Fibroblast of peridontal ligament (primary cell): ENCODE data around the gene KLK11.

ENCODE experiments used
- DNase-seq: peaks from one replicate; pipeline ENCODE4 v3.0.0-alpha.2; 2010; ENCODE audit errors: extremely low read depth

The KLK11 gene

DNA sequence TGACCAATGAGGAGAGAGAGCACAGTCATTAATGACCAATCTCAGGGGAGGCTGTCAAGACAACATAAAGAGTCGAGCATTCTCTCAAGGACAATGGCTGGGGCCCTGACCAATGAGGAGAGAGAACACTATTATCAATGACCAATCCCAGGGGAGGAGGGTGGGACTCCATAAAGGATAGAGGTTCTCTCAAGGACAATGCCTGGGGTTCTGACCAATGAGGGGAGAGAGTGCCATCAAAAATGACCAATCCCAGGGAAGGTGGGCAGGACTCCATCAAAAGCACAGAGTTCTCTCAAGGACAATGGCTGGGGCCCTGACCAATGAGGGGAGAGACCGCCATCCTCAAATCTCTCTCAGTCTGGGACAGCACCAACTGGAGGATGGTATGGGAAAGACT, 3.3 kb upstream of the KLK11 start:
- DNase-seq, result no peak

DNA sequence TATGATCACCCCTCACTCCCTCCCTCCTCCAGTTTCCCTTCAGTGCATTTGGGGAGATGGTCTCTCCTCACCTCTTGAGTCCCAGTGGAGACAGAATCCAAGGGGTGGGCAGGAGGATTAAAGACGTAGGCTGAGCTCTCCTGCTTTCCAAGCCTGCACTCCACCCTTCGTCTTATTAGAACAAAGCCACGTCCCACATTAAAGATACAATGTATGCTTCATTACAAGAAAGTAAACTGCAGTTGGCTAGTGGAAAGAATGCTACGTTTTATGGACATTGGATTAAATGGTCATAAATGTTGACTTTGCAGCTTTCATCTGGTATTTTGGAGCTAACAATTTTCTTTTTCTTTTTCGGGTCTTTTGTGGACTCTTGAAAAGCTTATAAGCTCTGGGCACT, 1.5 kb upstream of the KLK11 start:
- no peak for DNase-seq

DNA sequence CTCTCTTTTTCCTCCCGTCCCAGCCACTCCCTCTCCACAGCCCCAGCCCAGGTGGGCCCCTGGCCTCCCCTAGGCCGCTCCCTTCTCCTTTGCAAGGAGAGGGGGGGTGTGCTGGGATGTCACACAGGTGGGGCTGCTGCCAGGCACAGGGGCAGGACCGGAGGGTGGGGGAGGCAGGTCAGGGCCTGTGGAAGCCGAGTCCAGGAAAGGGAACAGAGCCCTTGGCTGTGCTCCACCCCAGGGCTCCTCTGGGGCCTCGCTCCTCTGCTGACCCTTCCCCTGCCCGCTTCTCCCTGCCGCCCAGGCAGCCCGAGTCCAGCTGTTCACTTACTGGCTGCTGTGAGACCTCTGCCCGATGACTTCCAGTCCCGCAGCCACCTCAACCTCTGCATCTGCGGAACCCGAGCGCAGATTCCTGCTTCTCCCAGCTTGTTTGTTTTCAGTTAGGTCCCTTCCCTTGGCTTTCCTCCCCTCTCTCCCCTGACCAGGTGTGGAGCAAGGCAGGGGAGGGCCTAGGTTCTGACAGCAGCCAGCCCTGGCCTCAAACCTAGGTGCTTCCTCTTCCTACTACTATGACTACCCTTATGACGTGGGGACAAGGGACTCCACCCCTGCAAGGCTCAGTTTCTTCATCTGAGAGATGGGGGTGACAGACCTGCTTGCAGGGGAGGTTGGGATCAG, 850 bp upstream of the KLK11 start:
- no peak for DNase-seq

DNA sequence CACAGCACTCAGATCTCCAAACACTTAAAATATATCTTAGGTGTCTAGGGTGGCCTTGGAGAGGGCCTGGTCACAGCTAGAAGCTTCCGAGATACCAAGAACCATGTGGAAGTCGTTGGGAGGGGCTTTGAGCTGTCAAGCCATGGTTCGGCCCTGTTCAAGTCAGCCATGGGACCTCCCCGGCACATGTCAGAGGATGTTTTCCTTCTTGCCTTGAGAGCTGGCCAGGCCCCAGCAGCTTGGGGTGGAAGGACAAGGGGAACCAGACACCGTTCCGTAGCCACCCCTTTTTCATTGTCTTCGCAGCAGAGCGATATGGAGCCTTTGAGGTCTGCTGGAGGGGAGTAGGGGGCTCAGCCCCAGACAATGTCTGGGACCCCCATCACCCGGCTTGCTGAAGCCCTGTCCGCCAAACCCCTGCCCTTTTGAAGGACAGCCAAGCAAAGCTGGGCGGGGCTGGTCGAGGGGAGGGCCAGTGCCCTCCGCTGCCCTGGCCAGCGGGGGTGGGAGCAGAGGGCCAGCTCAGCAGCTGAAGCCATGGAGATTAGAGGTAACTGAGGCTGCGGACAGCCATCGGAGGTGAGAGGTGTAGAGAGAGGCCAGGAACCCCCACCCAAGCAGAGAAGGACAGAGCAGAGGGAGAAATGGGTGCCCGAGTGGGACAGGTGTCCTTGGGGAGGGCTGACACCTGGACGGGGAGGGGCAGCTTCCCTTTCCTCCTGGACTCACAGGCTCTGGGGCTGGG, 435 bp downstream of the KLK11 start:
- no peak for DNase-seq

DNA sequence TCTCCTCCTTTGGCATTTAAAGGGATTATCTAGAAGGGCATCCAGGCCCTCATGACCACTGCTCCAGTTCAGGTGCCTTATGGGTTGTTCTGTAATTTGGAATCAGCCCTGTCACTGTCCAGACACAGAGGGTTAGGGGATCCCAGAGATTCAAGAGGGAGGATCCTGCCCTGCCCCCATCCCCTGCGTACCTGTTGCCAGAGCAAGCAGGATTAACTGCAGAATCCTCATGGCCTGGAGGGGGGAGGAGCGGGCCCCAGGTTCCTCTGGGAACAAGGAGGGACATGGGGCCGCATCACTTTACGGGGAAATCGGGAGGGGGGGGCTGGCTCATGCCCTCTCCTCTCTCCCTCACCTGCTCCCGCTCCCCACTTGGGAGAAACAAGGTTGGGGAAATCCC, 1.0 kb downstream of the KLK11 start:
- no peak for DNase-seq

DNA sequence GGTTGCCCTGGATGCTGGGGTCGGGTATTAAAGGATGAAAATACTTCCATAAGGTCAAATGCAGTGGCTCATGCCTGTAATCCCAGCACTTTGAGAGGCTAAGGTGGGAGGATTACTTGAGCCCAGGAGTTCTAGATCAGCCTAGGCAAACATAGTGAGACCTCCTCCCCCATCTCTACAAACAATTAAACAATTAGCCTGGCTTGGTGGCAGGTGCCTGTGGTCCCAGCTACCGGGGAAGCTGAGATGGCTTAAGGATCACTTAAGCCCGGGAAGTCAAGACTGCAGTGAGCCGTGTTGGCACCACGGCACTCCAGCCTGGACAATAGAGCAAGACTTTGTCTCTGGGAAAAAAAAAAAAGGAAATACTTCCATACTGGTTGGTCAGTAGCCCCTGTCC, 1.5 kb downstream of the KLK11 start:
- no peak for DNase-seq

DNA sequence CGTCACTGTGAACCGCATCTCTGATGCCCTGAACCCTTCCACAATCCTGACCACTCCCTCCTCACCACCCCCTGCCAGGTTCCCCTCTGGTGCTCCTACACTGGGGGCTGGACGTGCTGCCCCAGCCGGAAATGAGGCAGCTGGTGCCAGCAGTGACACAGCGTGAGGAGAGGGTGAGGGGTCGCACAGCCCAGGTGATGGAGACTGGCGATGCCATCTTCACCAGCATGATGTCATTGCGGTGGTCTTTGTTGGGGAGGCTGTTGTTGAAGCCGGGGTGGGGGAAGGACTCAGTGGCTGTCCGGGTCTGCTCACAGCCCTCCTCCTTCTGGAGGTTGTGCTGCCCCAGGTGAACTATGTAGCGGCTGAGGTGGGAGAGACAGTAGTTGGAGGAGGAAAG, 2.5 kb downstream of the KLK11 start:
- no peak for DNase-seq

DNA sequence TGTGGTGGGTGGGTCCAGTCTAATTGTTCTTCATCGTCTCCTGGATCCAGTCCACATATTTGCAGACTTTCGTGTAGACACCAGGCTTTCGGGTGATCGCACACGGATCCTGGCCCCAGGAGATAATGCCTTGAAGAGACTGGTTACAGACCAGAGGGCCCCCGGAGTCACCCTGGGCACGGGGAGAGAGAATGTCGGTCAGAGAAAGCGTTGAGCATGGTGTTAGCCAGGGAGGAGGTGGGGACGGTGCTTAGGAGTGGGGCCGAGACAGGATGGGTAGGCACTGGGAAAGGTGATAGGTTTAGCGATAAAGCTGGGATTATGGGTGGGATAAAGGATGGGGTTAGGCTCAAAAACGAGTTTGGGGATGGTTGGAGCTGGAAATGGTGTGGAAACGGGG, 3.9 kb downstream of the KLK11 start:
- no peak for DNase-seq

DNA sequence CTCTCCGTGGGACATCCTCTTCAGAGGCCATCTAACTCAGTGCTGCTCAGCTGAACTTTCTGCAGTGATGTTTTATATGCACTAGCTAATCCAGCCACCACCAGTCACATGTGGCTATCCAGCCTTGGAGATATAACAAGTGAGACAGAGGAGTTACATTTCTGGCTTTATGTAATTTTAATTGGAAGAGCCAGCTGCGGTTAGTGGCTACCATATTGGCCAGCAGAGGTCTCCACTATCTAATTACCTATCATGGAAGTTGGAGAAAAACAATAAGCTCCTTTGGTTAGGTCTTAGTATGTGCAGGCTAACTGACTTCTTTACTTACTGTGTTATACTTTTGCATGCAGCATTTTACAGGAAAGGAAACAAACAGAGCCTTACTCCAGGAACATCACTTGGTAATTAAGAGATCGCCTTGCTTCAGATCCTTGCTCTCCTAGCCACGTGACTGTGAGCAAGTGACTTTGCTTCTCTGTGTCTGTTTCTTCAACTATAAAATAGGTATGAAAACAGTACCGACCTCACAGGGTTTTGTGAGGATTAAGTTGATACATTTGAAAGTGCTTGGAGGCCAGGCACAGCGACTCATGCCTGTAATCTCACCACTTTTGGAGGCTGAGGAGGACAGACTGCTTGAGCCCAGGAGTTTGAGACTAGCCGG, 5.3 kb downstream of the KLK11 start:
- DNase-seq, result peak; percentile 47

DNA sequence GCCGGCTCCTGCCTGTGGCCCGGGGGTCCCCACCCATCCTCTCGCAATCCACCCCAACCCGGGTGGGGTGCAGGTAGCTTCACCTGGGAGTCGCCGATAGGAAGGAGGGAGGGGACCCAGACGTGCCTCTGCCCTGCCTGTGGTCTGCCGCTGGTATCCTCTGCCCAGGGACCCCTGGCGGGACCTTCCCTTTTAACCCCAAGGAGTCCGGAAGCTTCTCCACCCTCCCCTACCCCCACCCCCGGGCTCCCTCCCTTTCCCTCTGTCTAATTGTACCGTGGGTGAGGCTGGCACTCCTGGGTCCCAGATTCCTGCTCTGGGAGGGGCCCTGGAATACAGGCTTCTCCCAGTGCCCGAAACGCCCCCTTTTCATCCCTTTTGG, 6.9 kb downstream of the KLK11 start, which contains the start of gene KLK10:
Gene KLK10 (minus strand): TSS at position 166 of the 382 bp plus-strand sequence. CDS start 579 bp downstream, outside the sequence.
- no peak for DNase-seq

DNA sequence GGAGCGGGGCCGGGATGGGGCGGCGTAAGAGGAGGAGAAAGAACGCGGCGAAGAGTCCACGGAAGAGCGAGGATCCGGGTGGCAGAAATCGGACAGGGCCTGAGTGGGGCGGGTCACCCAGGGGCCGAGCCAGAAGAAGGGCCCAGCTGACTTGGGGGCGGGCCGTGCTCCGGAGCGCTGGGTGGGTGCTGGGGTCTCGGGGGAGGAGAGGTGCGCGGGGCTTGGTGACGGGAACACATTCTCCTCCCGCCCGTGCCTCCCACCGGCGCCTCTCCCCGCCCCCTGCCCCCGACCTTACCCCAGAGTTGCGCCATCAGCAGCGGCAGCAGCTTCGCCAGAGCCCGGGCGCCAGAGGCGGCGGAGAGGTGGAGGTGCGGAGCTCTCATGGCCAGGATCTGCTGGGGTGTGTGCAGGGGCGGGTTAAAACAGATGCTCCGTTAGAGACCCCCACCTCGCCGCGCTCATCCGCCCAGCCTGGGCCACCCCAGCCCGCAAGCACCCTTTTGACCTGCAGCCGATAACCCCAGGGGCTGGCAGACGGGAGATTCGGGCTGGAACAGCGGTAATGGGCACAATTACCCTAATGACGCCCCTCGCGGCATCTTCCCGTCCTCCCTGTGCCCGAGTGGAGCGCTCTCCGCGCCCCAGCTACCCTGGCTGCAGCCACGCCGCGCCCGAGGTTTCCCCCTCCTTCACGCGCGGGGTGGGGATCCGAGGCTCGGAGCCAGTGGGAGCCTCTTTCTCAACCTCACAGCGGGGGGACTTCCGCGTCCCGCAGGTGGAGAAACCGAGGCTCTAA, 7.5 kb downstream of the KLK11 start:
- no peak for DNase-seq

DNA sequence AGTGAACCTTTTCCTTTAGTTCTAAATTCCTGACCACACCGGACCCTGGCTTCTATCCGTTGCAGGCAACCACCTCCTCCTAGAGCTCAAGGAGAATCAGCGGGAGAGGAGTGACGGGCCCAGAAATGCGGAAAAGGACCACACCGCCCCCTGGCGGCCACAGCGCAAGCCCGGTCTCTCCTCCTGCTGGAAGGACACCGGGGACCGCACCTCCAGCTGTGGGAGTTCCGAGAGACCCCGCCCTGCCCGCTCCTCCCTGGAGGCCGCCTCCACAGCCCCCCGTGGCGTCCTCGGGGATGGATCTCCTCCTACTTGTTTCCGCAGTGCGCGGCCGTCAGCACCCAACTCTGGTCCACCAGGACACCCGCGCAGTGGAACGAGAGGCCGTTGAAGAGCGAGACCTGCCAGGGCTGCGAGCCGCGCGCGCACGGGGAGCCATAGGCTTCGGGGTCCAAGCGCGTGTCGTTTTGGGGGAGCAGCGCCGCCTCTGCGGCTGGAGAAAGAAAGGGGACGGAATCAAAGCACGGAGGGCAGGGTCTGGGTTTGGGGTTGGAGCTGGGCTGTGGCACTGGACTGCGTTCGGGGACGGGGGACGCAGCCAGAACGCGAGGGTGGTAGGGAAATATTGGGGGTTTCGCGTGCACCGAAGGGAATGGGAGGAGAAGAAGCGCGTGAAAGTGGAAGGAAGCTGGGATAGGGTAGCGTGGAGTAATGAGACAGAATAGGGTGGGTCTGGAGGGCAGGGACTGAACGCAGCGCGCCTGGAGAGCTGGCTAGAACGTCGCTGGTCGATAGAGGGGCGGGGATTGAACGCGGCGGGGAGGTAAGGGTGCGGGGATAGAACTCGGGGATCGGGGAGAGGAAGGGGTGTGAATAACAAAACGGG, 9.4 kb downstream of the KLK11 start:
- peak; percentile 4 for DNase-seq

DNA sequence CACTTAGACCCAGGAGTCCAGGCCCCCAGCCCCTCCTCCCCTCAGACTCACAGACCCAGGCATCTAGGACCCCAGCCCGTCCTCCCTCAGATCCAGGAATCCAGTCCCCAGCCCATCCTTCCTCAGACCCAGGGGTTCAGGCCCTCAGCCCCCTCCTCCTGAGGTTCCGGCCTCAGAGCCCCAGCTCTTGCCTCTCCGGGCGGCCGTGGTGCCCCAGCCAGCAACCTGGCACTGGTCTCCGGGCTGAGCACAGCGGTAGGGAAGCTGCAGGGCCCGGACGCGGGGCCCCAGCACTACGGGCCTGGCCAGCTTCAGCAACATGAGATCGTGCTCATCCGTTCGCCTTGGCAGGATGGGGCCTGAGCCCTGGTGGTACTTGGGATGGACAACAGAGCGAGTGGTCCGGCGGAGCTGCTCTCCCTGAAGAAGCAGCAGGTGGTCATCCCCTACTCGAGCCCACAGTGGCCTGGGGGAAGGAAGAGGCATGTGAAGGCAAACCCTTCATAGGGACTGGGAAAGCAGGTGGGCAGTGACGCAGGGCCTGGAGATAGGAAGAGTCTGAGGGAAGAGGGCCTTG, 10.6 kb downstream of the KLK11 start:
- DNase-seq, result no peak

DNA sequence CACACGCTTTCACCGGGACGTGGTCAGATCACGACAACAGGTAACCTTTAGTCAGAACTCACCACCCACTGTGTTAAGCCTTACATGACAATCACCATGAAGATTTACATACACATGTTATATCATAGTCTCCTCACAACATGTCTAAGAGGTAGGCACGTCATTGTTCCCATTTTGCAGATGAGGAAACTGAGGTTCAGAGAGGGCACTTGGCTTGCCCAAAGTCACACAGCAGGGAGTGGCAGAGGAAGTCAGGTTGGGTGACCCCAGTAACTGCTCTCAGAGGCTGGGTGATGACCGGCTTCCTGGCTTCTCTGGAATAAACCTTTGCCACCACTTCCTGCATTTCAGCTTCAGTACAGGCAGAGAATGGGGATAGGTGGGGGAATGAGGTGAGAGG, 12.2 kb downstream of the KLK11 start:
- DNase-seq, result no peak

DNA sequence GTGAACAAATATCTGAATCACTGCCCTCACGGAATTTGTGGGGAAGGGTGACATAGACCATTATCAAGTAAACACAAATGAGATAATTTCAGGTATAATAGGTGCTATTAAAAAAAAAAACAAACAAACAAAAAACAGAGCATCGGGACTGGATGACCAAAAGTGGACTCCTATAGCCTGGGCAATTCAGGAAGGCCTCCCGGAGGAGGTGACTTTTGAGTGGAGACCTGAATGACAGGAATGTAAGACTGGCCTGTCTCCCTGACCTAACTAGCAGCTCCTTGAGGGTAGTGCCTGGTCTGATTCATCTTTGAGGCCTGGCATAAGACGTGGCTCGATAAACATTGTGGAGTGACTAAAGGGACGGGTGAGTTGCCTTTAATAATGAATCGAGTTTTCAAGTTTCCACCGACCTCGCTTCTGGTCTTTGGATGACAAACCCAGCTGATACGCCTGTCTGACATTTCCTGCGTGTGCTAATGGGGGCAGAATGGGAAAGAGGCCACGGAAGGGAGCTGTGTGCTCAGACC, 13.7 kb downstream of the KLK11 start:
- no peak for DNase-seq

DNA sequence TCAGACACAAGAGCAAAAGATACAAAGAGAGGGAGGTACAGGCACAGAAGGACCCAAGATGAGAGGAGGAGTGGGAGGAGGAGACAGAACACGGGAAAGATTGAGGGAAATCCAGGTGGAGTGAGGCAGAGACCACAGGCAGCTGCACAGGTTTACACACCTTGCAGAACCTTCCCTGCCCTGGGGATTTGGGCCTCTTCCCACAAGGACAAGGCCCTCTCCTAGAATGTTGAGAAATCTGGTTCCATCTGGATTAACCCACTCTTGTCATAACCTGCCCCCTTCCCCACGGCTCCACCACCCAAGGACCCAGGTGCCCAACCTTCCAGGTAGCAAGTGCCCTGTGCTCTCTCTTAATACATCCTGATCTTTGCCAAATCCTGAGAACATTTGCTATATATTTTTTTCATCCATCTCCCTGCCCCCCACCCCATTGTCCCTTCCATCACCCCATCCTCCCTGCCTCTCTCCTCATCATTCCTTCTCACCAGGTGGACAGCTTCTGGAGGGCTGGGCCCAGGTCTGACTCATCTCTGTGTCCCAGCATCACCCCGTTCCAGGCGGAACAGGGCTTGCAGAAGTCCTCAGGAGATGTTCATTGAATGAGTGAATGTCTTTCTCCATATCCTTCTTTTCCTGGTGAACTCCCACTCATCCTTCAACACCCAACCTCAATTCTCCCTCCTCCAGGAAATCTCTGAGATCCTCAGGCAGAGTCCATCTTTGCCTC, 16.2 kb downstream of the KLK11 start:
- DNase-seq, result no peak

DNA sequence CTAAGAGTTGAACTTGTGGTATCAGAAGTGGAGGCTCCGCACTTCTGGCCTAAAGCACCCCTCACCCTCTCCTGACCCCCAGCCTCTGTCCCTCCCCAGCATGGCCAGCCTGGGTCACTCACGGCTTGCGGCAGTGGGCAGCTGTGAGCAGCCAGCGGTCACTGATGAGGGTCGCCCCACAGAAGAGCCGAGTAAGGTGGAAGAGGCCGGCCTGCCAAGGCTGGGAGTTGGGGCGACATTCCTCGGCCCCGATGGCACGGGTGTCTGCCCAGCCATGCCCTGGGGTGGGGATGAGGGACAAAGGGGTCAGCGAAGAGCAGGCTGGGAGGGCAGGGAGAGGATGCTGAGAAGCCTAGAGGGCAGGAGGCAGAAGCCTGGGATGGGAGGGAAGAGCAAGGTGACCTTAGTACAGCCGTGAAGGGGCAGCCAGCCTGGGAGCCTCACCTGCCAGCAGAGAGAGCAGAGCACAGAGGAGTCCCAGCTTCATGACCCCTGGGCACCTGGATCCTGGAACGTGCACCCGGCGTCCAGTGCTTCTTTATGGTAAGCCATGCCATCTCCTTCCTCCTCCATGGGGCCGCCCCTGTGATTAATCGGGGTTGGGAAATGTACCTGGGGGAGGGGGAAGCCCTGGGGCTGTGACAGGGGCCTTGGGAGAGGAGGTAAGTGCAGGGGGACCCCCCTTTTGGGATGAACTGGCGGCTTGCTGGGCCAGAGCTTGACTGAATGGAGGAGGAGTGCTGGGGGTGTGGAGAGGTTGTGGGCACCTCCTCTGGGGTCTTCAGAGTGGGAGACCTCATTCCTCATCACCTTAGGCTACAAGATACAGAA, 17.1 kb downstream of the KLK11 start:
- no peak for DNase-seq

DNA sequence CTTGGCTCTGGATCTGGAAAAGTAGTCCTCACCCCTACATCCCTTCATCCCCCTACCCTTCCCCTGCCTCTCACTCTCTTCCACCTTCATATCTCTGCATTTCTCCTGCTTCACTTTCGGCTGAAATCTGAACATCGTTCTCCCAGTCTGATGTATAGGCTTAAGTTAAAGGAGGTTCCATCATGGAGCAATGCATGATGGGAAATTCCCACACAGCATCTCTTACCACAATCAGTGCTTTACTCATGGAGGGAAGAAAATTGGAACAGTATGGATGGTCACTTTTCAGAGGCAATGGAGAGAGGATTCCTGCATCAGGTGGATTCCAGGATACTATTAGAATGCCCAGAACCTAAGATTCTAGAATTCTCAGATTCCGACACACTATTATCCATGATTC, 18.9 kb downstream of the KLK11 start:
- DNase-seq, result no peak

DNA sequence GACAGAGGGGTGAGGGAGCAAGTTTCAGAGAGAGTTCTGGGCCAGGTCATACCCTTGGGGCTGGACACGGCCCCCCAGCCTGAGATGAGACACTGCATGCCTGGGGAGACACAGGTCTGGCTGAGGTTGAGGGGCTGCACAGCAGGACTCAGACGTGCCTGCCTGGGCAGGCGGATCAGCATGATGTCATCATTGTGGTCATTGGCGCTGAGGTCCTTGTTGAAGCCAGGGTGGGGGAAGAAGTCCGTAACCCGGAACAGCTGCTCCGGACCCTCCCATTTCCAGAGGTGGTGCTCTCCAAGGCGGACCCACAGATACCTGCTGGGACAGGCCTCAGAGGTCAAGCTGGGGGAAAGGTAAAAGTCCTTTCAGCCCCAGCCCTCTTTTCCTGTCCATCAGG, 20.0 kb downstream of the KLK11 start:
- no peak for DNase-seq
